ENCODE data around the gene SLF2.
A peak's percentile ranks its signal among the peaks of the same experiment; 100 is the strongest.

- TF ChIP-seq CTCF (IDR thresholded peaks at IDR 0.05 in 2 of 3, conservative IDR thresholded peaks at IDR 0.05 in 1 of 3; ENCODE audit: borderline replicate concordance in 1 of 3, insufficient read depth in 1 of 3, low read depth in 2 of 3, low read length in 2 of 3), result peak; percentile 53 to 70 (median 64); a peak in 5 of 6 replicates
- no peak for TF ChIP-seq SIN3A (IDR thresholded peaks at IDR 0.05; ENCODE audit: low read depth)
- no peak for TF ChIP-seq TCF7L2 (IDR thresholded peaks at IDR 0.05; ENCODE audit: borderline replicate concordance, extremely low read depth, insufficient read depth, insufficient read length)
- TF ChIP-seq, protein P1, sequence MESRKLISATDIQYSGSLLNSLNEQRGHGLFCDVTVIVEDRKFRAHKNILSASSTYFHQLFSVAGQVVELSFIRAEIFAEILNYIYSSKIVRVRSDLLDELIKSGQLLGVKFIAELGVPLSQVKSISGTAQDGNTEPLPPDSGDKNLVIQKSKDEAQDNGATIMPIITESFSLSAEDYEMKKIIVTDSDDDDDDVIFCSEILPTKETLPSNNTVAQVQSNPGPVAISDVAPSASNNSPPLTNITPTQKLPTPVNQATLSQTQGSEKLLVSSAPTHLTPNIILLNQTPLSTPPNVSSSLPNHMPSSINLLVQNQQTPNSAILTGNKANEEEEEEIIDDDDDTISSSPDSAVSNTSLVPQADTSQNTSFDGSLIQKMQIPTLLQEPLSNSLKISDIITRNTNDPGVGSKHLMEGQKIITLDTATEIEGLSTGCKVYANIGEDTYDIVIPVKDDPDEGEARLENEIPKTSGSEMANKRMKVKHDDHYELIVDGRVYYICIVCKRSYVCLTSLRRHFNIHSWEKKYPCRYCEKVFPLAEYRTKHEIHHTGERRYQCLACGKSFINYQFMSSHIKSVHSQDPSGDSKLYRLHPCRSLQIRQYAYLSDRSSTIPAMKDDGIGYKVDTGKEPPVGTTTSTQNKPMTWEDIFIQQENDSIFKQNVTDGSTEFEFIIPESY (IDR thresholded peaks at IDR 0.05; ENCODE audit: extremely low read depth, insufficient replicate concordance, low read length), result no peak
- TF ChIP-seq POLR2A (IDR thresholded peaks at IDR 0.05; ENCODE audit: borderline replicate concordance, extremely low read depth, insufficient read depth, insufficient read length), result no peak
- no peak for TF ChIP-seq SRF (IDR thresholded peaks at IDR 0.05; ENCODE audit: low read depth)
Measured at GRCh38 chr10:100888957-100889356, 23.8 kb upstream of the SLF2 start.

Data from HCT116 (cell line).